G401 (cell line): ENCODE results near the gene NADSYN1. TPM values are rescaled to one million over a fixed set of nuclear protein-coding genes. Genes with fewer than 3 reads are reported as not detected.
"Not testable (repeated sequence)": the region's sequence is repeated elsewhere in the genome, so short reads cannot be mapped to it uniquely, and the experiment has no call there.

ENCODE experiments used
- DNase-seq: peaks from one replicate; pipeline ENCODE4 v3.0.0-alpha.2; 2015; ENCODE audit warnings: low spot score
- in situ Hi-C: cut with HindIII; loops from 2 replicates; pipeline ENCODE4 v1.10.0; 2016; ENCODE audit warnings: low sequenced_read_pairs, mixed read lengths
- total RNA-seq: library from RNA; depleted of rRNA; stranded (reverse); fragments of >200 nt; shearing (Covaris generic); gene quantifications from 2 replicates; pipeline ENCODE4 v1.2.3, GENCODE V29; 2014; rRNA removed

NADSYN1 gene
- 39.1 and 41.1 TPM in 2 replicates for total RNA-seq

DNA sequence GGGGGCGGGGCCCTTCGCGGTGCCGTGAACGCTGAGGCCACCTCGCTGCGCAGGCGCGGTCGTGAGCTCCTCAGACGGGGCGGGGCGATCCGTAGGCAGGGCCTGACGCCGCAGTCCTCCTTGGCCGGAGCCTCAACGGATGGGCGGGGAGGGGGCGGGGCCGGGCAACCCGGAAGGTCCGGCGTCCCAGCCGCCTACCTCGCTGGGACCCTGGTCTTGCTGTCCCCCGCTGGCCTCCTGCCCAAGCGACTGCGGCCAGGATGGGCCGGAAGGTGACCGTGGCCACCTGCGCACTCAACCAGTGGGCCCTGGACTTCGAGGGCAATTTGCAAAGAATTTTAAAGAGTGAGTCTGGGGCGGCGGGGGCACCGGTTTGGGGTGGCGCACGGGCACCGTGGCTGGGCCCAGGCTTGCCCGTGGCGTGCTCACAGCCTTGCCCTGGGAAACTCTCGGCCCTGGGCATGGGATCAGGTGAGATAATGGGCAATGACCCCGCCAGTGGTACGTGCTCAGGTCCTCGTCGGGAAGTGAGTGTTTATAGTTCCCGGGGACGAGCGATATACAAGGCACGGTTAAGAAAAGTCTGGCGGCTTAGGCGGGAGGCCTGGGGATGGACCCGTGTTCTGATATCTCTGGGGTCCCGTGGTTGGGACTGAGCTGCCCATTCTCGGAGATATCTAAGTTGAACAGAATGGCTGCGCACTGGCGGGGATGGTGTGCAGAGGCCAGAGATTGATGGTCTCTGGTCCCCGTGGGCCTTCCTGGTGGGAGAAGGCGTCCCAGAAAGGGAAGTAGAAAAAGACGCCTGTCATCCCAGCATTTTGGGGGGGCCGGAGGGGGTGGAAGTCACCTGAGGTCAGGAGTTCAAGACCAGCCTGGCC is at the start of gene NADSYN1:
NADSYN1 (plus strand) TSS at position 167 of the 881 bp plus-strand sequence; CDS start at position 261, 94 bp downstream.
- in situ Hi-C loops = no loop called here
- peak; percentile 96 for DNase-seq

DNA sequence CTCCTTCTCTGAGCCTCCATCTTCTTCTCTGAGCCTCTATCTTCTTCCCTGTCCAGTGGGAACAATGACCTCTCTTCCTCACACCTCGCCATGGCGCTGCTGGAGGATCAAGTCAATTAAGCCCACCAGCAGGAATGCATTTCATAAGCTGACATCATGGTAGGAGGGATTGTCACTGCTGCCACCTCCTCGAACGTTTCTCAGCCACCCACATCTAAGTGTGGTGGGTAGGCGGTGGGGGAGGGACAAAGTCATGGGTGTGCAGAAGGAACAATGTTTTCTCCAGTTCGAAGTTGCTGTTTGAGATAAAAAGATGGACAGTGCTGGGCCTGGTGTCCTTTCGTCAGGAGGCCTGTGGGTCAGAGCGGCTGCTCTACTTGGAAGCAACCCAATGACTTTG is 48.8 kb upstream of the NADSYN1 start:
- in situ Hi-C loops = no loop called here
- DNase-seq = no peak

DNA sequence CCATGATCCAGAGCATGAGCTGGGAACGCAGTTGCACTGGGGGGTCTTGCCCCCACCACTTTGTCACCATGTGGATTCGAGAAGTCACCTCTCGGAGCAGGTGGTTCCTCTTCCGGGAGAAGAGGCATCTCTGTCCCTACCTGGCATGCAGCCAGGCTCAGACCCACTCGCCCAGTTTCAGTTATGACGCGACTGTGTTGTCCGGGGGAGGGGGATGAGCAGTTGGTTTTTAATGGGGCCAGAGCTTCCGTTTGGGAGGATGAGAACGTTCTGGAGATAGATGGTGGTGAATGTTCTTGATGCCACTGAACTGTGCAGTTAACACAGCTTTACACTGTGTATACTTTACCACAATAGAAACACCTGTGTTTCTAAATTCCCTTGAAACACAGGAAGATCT is 46.3 kb upstream of the NADSYN1 start:
- no peak for DNase-seq
- in situ Hi-C loops = no loop called here

DNA sequence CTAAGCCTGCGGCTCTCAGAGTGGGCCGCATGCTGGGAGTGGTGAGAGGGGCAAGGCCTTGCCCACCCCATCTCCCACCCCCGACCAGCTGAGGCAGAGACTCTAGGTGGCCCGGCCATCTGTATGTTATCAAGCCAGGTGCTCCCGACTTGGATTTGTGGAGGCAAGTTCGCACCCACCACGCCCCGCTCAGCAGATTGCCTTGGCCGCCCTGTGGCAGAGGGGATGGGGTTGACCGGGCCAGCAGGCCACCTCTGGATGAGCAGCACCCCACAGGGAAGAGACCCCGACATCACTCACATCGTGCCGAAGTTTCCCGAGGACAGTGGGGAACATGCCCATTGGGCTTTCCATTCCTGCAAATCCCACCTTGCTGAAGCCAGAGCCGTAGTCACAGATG is 45.6 kb upstream of the NADSYN1 start:
- in situ Hi-C loops = no loop called here
- DNase-seq = no peak

DNA sequence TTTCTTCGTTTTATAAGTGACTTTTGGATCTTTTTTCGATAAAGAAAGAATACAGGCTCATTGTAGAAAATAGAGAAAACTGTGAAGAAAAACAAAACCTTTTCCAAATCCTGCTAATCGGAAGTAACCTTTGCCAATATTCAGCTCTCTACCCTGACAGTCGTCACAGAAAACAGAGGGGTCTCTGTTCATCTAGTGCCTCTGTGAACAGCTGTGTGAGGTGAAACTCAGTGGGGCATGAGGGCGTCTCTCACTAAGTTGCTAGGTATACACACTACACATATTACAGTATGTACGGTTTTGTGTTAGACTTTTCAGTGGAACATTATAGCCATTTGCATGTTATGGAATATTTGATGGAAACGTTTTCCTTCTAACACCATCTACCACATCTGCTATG is 44.2 kb upstream of the NADSYN1 start:
- in situ Hi-C loops = no loop called here
- no peak for DNase-seq

DNA sequence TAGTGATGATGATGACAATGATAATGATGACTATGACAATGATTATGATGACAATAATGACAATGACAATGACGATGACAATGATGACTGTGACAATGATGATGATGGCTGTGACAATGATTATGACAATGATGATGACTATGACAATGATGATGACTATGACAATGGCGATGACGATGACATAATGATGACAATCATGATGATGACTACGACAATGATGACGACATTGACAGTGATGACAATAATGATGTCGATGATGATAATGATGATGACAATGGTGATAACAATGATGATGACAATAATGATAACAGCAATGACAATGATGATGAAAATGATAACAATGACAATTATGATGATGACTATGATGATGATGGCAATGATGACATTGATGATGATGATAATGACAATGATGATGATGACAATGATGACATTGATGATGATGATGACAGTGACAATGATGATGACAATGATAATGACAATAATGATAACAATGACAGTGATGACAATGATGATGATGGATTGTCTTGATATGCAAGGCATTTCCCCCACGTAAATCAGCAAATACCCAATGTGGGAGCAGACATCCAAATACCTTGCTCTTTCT is 42.5 kb upstream of the NADSYN1 start:
- in situ Hi-C loops = no loop called here
- DNase-seq = no peak

DNA sequence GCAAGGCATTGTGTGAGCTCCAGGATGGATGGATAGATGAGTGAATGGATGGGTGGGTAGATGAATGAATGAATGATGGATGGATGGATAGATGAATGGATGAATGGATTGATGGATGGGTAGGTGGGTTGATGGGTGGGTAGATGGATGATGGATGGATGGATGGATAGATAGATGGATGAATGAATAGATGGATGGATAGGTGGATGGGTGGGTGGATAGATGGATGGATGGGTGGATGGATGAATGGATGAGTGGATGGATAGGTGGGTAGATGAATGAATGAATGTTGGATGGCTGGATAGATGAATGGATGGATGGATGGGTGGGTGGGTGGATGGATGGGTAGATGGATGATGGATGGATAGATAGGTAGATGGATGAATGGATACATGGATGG is 38.4 kb upstream of the NADSYN1 start:
- in situ Hi-C loops = no loop called here
- no peak for DNase-seq

DNA sequence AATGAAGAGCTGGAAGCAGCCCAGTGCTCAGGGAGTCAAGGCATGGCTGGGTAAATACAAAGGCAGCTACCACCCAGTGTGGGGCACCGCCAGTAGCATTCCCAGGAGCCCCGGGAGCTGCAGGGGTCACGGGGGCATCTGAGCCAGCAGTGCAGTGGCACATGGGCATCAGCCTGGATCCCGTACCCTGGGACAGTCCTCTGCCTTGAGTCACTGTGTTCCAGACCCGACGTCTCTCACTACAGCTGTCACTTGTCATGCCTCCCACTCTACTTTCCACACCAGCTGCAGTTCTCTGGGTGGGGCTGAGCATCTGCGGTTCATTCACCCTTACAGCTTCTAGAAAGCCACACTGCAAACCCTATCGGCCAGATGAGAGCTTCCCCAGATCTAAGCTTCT is 34.4 kb upstream of the NADSYN1 start:
- in situ Hi-C loops = no loop called here
- no peak for DNase-seq

DNA sequence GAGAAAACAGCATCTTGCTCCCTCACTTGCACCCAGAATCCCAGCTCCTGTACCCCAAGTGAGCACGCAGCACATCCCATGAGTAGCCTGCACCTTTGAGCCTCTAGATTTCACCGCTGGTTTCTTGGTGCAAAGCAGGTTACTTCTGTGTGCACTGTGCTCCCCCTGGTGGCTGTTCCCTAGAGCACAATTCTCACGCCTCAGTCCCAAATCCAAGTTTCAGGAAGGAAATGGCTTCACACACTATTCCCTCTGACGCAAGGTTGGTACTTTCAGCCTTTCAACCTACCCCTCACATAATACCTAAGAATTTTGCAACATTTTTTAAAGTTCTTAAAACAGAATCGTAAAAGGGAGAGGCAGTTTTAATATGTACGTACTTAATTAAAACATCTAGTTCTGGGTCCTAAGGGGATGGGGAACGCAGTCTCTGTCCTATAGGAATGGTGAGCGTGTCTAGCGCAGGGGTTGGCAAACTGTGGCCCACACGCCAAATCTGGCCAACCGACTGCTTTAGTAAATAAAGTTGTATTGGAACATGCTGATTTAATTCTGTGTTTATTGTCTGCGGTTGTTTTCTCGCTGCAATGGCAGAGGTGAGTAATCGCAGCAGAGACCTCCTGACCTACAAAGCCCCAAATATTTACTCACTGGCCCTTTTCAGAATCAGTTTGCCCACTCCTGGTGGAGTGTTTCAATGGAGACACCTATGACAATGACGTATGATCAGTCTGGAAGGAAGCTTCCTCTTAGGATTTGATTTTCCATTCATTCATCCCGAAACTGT is 32.4 kb upstream of the NADSYN1 start:
- DNase-seq = peak; percentile 34
- in situ Hi-C loops = no loop called here

DNA sequence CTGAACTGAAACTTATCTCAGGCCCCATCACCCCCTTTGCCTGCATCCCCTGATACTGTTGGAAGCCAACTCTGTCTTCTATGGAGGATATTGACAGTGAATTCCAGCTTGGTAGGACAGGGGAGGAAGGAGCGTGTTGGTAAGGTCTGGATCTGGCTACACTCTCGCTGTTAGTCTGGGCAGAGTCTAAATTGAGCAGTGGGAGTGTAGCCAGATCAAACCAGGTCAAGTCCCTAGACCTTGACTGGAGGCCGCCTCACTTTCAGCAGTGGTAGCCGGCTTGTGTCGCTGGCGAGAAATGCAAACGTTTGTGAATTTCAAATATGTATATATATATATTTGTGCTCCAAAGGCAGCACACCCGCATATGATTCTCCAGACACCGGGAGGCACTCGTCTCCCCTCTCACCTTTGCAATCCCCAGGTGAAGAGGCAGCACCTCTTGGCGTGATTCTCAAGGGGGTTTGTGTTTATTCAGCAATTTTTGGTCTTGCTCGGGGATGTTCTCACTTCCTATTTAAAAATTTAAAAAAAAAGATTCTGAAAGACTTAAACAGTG is 31.5 kb upstream of the NADSYN1 start:
- DNase-seq = no peak
- in situ Hi-C loops = no loop called here

DNA sequence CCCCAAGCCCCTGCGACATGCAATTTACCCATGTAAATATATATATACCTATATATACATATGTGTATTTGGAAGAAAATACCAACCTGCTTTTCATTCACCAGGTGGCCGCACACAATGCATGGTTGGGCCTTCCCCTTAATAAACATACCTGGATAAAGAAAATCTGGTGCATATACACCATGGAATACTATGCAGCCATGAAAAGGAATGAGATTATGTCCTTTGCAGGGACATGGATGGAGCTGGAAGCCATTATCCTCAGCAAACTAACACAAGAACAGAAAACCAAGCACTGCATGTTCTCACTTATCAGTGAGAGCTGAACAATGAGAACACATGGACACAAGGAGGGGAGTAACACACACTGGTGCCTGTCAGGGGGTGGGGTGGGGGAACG is 30.7 kb upstream of the NADSYN1 start:
- in situ Hi-C loops, DNase-seq: not testable (repeated sequence)

DNA sequence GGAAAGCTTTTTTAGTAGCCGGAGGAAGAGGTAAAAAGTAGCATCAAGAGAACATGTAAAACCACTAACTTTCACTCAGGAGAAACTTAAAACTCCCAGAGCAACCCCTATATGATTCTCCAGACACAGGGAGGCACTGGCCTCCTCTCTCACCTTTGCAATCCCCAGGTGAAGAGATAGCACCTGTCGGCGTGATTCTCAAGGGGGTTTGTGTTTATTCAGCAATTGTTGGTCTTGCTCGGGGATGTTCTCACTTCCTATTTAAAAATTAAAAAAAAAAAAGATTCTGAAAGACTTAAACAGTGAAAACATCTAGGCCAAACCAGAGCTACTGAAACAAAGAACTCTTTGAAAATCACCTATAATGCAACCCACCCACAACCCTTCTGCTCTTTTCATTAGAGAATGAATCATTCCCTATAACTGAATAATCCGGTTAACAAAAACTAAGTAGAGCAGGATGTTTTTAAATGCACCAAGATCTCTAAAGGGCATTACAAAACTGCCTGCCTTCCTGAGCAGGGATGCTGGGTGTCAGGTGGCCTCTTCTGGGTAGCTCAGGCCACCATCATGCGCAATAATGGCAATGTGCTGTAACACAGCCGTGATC is 29.7 kb upstream of the NADSYN1 start:
- DNase-seq = no peak
- in situ Hi-C loops = no loop called here

DNA sequence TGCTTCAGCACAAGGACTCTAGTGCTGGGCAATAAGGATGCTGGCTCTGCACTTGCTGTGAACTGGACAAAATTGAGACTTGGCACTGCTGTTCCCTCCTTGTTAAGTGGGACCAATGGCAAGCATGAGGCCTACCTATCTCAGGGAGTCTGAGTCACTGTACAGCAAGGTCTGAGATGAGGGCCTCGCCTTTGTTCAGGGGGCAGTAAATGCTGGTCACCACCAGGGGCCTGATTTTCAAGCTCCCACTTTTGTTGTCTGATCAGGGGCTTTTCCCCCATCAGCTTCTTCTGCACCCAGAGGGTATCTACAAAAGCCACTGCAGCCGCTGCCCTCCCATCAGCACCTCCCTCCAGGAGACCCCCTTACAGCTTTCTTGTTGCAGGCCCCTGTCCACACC is 27.6 kb upstream of the NADSYN1 start:
- in situ Hi-C loops = no loop called here
- DNase-seq = no peak

DNA sequence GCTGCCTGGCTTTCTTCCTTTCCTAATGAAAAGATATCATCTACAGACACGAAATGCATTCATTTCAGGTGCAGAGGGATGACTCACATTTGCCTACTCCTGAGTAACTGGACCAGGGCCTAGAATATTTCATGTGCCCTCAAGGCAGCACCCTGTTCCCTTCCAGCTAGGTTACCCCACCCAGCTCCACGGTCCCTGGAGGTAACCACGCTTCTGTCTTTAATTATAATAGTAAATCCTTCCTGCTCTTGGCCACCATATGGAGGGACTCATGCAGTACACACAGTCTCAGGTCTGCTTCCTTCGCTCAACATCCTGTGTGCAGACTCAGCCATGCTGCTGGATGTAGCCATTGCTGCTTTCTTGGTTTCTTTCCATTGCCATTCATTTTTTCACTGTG is 27.1 kb upstream of the NADSYN1 start:
- DNase-seq = no peak
- in situ Hi-C loops = no loop called here

DNA sequence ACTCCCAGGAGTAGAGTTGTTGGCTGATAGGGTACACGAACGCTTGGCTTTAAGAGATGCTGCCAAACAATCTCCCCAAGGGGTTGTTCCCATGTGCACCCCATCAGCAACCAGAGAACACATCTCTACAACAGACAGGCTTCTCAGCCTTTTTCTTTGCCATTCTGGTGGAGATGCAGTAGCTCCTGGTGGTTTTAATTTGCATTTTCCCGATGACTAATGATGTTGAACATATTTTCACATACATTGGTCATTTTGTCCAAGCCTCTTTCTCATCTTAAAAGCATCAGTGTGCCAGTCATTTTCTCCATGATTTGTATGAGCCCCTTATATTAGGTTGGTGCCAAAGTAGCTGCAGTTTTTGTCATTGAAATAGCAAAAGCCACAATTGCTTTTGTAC is 26.6 kb upstream of the NADSYN1 start:
- in situ Hi-C loops = no loop called here
- no peak for DNase-seq

DNA sequence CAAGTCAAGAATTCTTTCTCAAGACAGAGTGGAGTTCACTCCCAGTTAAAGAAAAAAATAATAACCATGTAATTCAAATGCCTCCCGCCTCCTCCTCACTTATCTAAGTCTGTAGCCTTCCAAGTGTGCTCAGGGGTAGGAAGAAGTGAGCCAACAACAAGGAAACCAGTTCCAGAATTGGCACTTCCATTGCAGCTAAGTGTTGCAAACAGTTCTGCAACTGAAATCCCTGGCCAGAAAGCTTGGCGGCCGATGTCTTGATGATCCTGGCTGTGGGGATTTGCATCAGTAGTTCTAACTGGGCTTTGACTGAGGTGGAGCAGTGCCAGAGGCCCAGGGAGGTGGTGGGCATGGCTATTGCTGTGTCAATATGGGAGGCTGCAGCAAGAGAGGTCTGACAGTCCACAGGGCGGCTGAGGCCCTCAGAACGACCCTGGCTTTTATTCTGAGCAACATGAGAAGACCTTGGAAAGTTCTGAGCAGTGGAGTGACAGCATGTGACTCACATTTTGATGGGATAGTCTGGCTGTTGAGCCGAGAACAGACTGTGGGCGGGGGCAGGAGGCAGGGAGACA is 24.1 kb upstream of the NADSYN1 start:
- no peak for DNase-seq
- in situ Hi-C loops = no loop called here

DNA sequence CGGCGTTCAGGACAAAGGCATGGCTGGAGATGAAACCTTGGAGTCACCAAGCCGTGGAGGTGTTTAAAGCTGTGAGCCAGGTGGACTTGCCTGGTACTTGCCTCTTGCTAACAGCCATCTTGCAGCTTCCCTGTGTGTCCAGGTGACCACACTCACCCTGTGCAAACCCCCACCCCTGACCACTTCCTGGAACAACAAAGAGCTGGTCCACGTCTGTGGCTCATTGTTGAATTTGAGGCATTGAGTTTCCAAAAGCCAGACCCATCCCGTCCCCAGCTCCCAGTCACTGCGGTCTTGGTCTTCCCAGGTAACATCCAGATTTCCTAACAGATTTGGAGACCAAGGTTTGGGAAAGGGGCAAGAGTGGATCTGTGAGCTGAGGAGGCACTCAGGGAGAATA is 23.3 kb upstream of the NADSYN1 start:
- in situ Hi-C loops = no loop called here
- DNase-seq = no peak

DNA sequence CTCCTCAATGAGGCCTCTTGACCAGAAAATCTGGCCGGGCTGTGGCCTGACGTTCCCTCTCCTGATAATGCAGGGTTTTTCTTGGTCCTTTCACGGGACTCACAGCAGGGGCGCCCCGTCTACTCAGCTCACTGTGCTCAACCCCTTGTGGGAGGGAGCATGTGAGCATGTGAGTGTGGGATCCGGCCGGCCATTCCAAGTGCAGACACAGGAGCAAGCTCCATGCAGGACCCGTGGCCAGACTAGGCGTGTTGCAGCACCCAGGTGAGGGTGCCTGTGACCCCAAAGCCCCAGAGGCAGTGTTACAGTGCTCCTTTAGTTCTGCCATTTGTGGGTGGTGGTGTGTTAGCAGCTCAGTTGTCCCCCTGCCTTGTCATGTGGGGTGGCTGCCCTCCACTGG is 22.8 kb upstream of the NADSYN1 start:
- in situ Hi-C loops = no loop called here
- DNase-seq = no peak

DNA sequence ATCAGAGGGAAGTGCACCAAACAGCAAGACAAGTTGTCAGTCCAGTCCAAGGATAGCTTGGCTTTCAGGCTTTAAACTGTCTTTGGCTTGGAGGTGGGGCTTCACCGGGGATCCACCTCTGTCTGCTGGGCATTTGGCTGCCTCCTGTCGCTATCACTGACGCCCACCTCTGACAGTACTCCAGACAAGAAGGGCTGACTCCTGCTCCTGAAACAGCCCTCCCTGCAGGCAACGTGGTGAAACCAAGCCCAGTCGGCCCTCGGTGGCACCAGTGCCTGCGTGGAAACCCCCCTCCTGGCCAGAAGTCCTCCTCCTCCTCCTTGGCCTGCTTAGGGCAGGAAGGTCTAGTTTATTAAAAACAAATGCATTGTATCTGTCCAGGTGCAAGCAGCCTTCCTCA is 21.7 kb upstream of the NADSYN1 start:
- in situ Hi-C loops = no loop called here
- DNase-seq = no peak
